ENCODE measurements around the gene SHMT2. TPM values are rescaled to one million over a fixed set of nuclear protein-coding genes. Genes with fewer than 3 reads are reported as not detected.

SHMT2 gene
- total RNA-seq, 4 donors from 2014 or later, result 62.4 to 71.8 (median 67.4) TPM

GRCh38 chr12:57194253-57194652, 35.3 kb upstream of the SHMT2 start:
- no peak for DNase-seq (ENCODE audit: low spot score in 2 of 2)
- TF ChIP-seq CTCF (IDR thresholded peaks at IDR 0.05) (no peak), POLR2A (IDR thresholded peaks at IDR 0.05) (no peak)
- no peak overlapping the region for H3K4me3 ChIP-seq (ENCODE audit: low read depth, poor library complexity, severe bottlenecking)
- 83 to 89% methylated on average over 12 to 18 of the region's 18 CpGs for WGBS, 2 donors
- intact Hi-C loops (cut with DNase I; ENCODE audit: low total_unique reads), result no loop called here

GRCh38 chr12:57195186-57195585, 34.3 kb upstream of the SHMT2 start:
- WGBS, 2 donors, result 88 to 91% methylated on average over 17 to 19 of the region's 19 CpGs
- no peak for DNase-seq (ENCODE audit: low spot score in 2 of 2)
- intact Hi-C loops (cut with DNase I; ENCODE audit: low total_unique reads), result no loop called here
- H3K4me3 ChIP-seq (ENCODE audit: low read depth, poor library complexity, severe bottlenecking), result no peak overlapping the region
- TF ChIP-seq POLR2A (IDR thresholded peaks at IDR 0.05) (no peak), CTCF (IDR thresholded peaks at IDR 0.05) (no peak)

GRCh38 chr12:57195611-57196371, 33.7 kb upstream of the SHMT2 start:
- intact Hi-C loops (cut with DNase I; ENCODE audit: low total_unique reads), result no loop called here
- no peak overlapping the region for H3K4me3 ChIP-seq (ENCODE audit: low read depth, poor library complexity, severe bottlenecking)
- TF ChIP-seq CTCF (IDR thresholded peaks at IDR 0.05) (no peak), POLR2A (IDR thresholded peaks at IDR 0.05) (no peak)
- WGBS, 2 donors, result 80 to 84% methylated on average over 33 of the region's 34 CpGs
- DNase-seq (ENCODE audit: low spot score in 2 of 2), result no peak

- intact Hi-C loops (cut with DNase I; ENCODE audit: low total_unique reads), result no loop called here
- no peak for DNase-seq (ENCODE audit: low spot score in 2 of 2)
- TF ChIP-seq POLR2A (IDR thresholded peaks at IDR 0.05), result no peak
- no peak for TF ChIP-seq CTCF (IDR thresholded peaks at IDR 0.05)
- WGBS, 2 donors, result 73 to 75% methylated on average over 4 of the region's 4 CpGs
- H3K4me3 ChIP-seq (ENCODE audit: low read depth, poor library complexity, severe bottlenecking), result no peak overlapping the region
These were observed 33.1 kb upstream of the SHMT2 start for GRCh38 chr12:57196439-57196838.

- WGBS, 2 donors, result 88 to 90% methylated on average over 17 to 22 of the region's 22 CpGs
- no peak for TF ChIP-seq POLR2A (IDR thresholded peaks at IDR 0.05)
- no peak for TF ChIP-seq CTCF (IDR thresholded peaks at IDR 0.05)
- H3K4me3 ChIP-seq (ENCODE audit: low read depth, poor library complexity, severe bottlenecking), result no peak overlapping the region
- intact Hi-C loops (cut with DNase I; ENCODE audit: low total_unique reads), result no loop called here
- DNase-seq (ENCODE audit: low spot score in 2 of 2), result no peak
These were observed 32.6 kb upstream of the SHMT2 start for GRCh38 chr12:57196956-57197355.

GRCh38 chr12:57198329-57198728, 31.2 kb upstream of the SHMT2 start:
- intact Hi-C loops (cut with DNase I; ENCODE audit: low total_unique reads), result no loop called here
- no peak for DNase-seq (ENCODE audit: low spot score in 2 of 2)
- TF ChIP-seq POLR2A (IDR thresholded peaks at IDR 0.05) (no peak), CTCF (IDR thresholded peaks at IDR 0.05) (no peak)
- WGBS, 2 donors, result 85 to 87% methylated on average over 17 of the region's 17 CpGs
- no peak overlapping the region for H3K4me3 ChIP-seq (ENCODE audit: low read depth, poor library complexity, severe bottlenecking)
